K562 (cell line): ENCODE measurements around the gene TMIGD1.

Source experiments
- BACH1 ChIP-seq: fragments of 200-800 bp; sonication (Bioruptor generic); IDR thresholded peaks from 2 replicates; pipeline ENCODE4 v1.6.1; 2016; ENCODE audit warnings: missing genetic modification characterization, missing compliant biosample characterization
- NR3C1 ChIP-seq: sonication (generic); formaldehyde crosslinking; IDR thresholded peaks from 2 replicates; pipeline ENCODE4 v1.8.1; 2022; ENCODE audit warnings: missing genetic modification reagents
- PHB2 ChIP-seq: fragments of 450-650 bp; IDR thresholded peaks from 2 replicates; pipeline ENCODE4 v1.6.1; 2017; ENCODE audit warnings: low read depth
- PTBP1 ChIP-seq: fragments of 200-400 bp; formaldehyde crosslinking; IDR thresholded peaks from 2 replicates; pipeline ENCODE4 v1.6.1; 2017; ENCODE audit warnings: low read depth, low read length
- STAT5B ChIP-seq: fragments of 250-450 bp; sonication (Bioruptor Pico); IDR thresholded peaks from 2 replicates; pipeline ENCODE4 v1.8.0; 2021; ENCODE audit warnings: mild to moderate bottlenecking, inconsistent platforms
- TRIM28 ChIP-seq: fragments of 450-650 bp; IDR thresholded peaks from 2 replicates; pipeline ENCODE4 v1.6.1; 2017
- ZBTB8A ChIP-seq: fragments of 450-650 bp; IDR thresholded peaks from 2 replicates; pipeline ENCODE4 v1.6.1; 2018; ENCODE audit warnings: mild to moderate bottlenecking, moderate library complexity; ENCODE audit not compliant: partially characterized antibody
- ZNF354B ChIP-seq: fragments of 250-450 bp; sonication (Bioruptor Pico); IDR thresholded peaks from 2 replicates; pipeline ENCODE4 v1.4.0; 2020
- ZNF780A ChIP-seq: fragments of 250-450 bp; sonication (Bioruptor Pico); IDR thresholded peaks from 2 replicates; pipeline ENCODE4 v1.5.0; 2021; ENCODE audit warnings: mild to moderate bottlenecking
- TF ChIP-seq, protein P1 (sequence below), 3 experiments: IDR thresholded peaks in 2 of 3; conservative IDR thresholded peaks in 1 of 3; 2 replicates each; pipeline ENCODE4 v1.5.1; 2011 to 2012; ENCODE audit warnings: low read length in 3 of 3, mild to moderate bottlenecking in 3 of 3, control low read depth in 2 of 3, improper control_type of control experiment in 1 of 3, inconsistent platforms in 1 of 3, low read depth in 1 of 3, mixed read lengths in 1 of 3, moderate library complexity in 1 of 3; ENCODE audit not compliant: insufficient read depth in 2 of 3
- TF ChIP-seq, protein P2 (sequence below): sonication (generic); formaldehyde crosslinking; IDR thresholded peaks from 2 replicates; pipeline ENCODE4 v1.8.1; 2023; ENCODE audit warnings: mild to moderate bottlenecking, missing genetic modification reagents

DNA sequence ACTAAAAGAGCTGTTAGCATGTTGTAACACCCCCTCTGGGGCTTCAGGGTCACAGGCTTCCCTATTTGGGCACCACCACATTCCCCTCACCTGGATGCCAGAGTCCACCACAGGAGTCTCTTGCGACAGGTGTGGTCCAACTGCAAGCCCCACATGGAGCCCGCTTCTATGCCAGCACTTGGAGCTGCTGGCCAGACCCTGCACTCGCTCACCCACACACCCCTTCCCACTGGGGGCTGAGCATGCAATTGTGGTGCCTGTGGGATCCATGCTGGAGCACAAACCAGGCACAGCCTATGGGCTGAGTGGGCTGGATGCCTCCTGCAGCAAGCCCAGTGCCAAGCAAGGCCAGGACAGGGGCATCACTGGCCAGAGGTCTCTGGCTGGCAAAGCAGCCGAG, 36.1 kb downstream of the TMIGD1 start:
- TF ChIP-seq, protein P1, sequence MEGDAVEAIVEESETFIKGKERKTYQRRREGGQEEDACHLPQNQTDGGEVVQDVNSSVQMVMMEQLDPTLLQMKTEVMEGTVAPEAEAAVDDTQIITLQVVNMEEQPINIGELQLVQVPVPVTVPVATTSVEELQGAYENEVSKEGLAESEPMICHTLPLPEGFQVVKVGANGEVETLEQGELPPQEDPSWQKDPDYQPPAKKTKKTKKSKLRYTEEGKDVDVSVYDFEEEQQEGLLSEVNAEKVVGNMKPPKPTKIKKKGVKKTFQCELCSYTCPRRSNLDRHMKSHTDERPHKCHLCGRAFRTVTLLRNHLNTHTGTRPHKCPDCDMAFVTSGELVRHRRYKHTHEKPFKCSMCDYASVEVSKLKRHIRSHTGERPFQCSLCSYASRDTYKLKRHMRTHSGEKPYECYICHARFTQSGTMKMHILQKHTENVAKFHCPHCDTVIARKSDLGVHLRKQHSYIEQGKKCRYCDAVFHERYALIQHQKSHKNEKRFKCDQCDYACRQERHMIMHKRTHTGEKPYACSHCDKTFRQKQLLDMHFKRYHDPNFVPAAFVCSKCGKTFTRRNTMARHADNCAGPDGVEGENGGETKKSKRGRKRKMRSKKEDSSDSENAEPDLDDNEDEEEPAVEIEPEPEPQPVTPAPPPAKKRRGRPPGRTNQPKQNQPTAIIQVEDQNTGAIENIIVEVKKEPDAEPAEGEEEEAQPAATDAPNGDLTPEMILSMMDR (IDR thresholded peaks at IDR 0.05 in 2 of 3, conservative IDR thresholded peaks at IDR 0.05 in 1 of 3; ENCODE audit: insufficient read depth in 2 of 3, low read depth in 1 of 3, low read length in 3 of 3), result no peak
- TF ChIP-seq PTBP1 (no peak), ZNF780A (no peak), BACH1 (no peak), NR3C1 (CRISPR knock-in tag) (no peak), TRIM28 (no peak), STAT5B (no peak), ZBTB8A (no peak), PHB2 (no peak), ZNF354B (CRISPR knock-in tag) (no peak)
- TF ChIP-seq, protein P2, sequence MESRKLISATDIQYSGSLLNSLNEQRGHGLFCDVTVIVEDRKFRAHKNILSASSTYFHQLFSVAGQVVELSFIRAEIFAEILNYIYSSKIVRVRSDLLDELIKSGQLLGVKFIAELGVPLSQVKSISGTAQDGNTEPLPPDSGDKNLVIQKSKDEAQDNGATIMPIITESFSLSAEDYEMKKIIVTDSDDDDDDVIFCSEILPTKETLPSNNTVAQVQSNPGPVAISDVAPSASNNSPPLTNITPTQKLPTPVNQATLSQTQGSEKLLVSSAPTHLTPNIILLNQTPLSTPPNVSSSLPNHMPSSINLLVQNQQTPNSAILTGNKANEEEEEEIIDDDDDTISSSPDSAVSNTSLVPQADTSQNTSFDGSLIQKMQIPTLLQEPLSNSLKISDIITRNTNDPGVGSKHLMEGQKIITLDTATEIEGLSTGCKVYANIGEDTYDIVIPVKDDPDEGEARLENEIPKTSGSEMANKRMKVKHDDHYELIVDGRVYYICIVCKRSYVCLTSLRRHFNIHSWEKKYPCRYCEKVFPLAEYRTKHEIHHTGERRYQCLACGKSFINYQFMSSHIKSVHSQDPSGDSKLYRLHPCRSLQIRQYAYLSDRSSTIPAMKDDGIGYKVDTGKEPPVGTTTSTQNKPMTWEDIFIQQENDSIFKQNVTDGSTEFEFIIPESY (CRISPR knock-in tag), result no peak
